Measurements from ENCODE around the gene OR10G8.
"Not testable (repeated sequence)": the region's sequence is repeated elsewhere in the genome, so short reads cannot be mapped to it uniquely, and the experiment has no call there.

The OR10G8 gene, protein sequence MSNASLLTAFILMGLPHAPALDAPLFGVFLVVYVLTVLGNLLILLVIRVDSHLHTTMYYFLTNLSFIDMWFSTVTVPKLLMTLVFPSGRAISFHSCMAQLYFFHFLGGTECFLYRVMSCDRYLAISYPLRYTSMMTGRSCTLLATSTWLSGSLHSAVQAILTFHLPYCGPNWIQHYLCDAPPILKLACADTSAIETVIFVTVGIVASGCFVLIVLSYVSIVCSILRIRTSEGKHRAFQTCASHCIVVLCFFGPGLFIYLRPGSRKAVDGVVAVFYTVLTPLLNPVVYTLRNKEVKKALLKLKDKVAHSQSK

DNA sequence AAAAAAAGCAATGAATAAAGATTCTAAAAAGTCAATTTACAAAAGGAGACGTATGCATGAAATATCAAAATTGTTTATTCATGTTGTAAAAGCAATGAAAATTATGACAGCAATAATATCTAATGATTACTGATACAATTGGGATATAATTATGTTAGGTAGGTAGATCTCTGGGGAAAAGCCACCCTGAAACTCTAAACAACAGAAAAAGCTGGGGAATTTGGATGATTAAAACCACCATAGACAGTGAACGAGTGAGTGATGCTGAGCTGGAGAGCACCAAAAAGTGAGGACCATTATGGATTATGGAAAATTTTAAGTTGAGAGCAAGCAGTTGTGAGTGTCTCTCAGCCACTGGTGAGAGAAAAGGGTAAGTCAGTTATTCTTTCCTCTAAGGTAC, at the start of gene OR10G8:
TSS of gene OR10G8 (plus strand) at position 301 of the 400 bp plus-strand sequence. CDS start 2,825 bp downstream, outside the sequence.
- no peak for DNase-seq (ENCODE audit: low read depth in 2 of 2)

DNA sequence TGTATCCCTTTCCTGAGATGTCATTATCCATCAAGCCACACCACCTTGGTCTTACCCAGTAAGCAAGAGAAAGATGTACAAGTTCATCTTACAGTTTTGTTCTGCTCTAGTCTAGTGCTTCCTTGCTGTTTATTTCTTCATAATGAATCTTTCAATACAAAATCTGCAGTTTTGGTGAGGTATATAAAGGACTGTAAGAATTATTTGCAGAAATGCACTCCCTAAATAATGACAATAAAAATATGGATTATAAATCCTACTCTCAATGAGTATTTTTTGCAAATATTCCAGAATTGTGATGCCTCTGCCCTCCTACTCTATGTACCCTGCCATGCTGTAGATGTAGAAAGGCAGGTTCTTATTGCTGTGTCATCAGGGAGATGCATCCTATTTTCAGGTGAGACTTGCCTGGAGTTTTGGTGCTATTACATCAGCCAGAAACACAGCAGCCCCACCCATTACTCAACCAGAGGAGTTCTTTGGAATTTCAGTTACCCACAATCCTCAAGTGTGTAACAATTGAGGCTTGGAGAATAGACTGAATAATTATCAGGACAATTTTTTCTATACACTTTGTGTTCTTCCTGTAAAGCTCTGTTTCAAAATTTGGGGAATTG, 48.8 kb upstream of the OR10G8 start, which contains the start of gene OR10S1:
TSS of gene OR10S1 (minus strand) at position 51 of the 617 bp plus-strand sequence. CDS start 117 bp downstream, outside the sequence.
- DNase-seq (ENCODE audit: low read depth in 2 of 2): no peak

DNA sequence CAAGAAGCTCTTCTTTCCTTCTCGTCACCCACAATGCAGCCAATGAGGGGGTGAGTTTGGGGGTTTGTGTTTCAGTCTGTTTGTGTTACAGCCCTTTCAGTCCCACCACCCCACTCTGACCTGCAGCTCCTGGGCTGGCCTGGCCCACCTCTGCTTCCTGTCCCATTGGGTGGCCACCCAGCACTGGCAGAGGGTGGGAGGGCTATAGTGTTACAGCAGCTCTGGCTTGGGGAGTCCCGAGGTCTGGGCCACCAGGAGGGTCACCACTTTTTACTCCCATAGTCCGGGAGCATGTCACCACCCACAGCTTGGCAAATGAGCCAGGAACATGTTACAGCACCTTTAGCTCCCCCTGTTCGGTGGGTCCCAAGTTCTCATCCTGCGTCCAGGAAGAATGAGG, 47.3 kb upstream of the OR10G8 start:
- no peak for DNase-seq (ENCODE audit: low read depth in 2 of 2)

DNA sequence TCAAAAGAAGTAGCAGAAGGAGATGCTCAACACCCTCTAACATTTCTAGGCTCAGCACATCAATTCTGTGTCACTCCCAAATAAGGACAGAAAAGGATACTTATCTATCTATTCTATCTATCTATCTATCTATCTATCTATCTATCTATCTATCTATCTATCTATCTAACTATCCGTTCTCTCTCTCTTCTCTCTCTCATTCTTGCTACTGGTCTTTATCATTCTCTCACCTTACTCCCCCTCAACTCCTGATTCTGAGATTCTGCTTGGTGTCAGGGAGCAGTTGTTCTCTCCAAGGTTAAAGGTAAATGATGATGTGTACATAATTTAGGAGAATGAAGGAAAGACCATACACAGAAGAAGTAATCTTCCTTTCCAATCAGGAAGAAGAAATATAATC, 31.5 kb upstream of the OR10G8 start, which contains the start of gene OR10G6:
TSS of gene OR10G6 (minus strand) at position 43 of the 400 bp plus-strand sequence. CDS start at position 43, 0 bp downstream.
- DNase-seq (ENCODE audit: low read depth in 2 of 2): no peak

DNA sequence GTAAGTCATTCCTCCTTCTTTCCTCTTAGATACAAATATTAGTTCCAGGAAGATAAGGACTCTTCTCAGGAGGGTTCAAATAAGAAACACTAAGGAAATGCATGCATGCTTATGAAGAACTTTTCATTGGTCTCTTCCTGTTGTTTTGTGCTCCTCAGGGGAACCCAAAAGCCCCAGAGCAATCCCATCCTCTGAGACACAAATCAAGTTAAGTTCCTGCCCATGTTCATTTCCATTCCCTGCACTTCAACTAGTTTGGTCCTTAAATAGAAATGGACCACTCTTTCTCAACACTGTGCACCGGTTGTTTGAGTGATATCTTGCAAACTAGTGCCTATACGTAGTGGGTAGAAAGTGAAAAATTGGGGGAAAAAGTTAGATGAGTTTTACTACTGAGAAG, 13.9 kb upstream of the OR10G8 start, which contains the start of gene OR10G4:
TSS of gene OR10G4 (plus strand) at position 301 of the 400 bp plus-strand sequence. CDS start 2,578 bp downstream, outside the sequence.
- DNase-seq (ENCODE audit: low read depth in 2 of 2): no peak

DNA sequence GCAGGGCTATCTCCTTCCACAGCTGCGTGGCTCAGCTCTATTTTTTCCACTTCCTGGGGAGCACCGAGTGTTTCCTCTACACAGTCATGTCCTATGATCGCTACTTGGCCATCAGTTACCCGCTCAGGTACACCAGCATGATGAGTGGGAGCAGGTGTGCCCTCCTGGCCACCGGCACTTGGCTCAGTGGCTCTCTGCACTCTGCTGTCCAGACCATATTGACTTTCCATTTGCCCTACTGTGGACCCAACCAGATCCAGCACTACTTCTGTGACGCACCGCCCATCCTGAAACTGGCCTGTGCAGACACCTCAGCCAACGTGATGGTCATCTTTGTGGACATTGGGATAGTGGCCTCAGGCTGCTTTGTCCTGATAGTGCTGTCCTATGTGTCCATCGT, 10.8 kb upstream of the OR10G8 start:
- DNase-seq (ENCODE audit: low read depth in 2 of 2): not testable (repeated sequence)

DNA sequence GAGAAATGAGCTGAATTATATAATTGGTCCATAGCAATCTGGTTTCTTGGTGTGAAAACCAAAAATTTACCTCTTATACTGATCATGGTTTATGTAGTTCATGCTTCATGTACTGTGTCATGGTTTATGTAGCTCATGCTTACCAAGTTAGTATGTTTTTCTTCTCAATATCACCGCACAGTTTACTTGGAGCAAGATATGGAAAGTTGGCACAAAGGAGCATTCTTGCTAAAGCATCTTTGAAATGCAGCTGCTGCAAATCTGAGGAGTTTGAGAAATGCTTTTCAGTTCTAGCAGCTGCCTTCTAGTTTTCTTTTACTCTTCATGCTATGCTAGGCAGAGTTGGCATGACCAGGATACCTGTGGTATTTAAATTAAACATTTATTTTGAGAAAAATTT, 10.1 kb downstream of the OR10G8 start:
- DNase-seq (ENCODE audit: low read depth in 2 of 2): no peak

DNA sequence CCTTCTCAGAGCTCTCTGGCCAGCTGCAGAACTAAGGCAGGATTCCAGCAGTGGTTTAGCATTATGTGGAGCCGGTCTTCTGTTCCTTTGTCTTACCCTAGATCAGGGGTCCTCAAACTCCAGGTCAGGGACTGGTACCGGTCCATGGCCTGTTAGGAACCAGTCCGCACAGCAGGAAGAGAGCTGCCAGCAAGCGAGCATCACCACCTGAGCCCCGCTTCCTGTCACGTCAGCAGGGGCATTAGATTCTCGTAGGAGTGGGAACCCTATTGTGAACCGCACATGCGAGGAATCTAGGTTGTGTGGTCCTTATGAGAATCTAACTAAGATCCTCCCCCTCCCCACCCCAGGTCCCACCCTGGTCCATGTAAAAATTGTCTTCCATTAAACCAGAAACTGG, 13.0 kb downstream of the OR10G8 start:
- no peak for DNase-seq (ENCODE audit: low read depth in 2 of 2)

DNA sequence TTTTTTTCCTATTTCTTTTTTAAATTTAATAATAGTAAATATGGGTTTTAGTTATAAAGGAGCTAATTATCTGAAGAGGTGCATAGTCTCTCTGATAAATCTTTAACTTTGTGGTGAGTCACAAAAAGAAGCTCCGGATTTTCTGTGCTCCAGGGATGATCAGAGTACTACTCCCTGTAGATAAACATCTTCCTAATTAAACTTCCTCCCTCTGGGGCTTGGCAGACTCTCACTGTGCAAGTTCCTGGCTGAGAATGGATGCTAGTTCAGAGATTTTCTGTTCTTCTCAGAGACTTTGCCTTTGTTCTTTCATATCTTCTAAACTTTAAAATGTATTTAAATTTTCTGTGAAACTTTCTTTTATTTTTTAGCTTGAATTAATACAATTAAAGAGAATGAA, 14.7 kb downstream of the OR10G8 start, which contains the start of gene OR10G7:
TSS of gene OR10G7 (minus strand) at position 72 of the 400 bp plus-strand sequence. CDS start 2,324 bp downstream, outside the sequence.
- DNase-seq (ENCODE audit: low read depth in 2 of 2): no peak

DNA sequence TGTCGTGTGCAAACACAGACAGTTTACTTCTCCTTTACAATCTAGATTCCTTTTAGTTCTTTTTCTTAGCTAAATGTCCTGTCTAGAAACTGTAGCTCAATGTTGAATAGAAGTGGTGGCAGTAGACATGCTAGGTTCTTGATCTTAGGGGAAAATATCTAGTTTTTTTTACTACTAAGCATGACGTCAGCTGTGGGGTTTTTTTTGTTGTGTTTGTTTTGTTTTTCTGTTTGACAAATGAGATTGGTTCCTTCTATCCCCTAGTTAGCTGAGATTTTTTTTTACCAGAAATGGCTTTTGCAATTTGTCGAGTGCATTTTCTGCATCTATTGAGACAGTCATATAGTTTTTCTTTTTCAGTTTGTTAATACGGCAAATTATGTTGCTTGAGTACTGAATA, 16.8 kb downstream of the OR10G8 start:
- no peak for DNase-seq (ENCODE audit: low read depth in 2 of 2)

DNA sequence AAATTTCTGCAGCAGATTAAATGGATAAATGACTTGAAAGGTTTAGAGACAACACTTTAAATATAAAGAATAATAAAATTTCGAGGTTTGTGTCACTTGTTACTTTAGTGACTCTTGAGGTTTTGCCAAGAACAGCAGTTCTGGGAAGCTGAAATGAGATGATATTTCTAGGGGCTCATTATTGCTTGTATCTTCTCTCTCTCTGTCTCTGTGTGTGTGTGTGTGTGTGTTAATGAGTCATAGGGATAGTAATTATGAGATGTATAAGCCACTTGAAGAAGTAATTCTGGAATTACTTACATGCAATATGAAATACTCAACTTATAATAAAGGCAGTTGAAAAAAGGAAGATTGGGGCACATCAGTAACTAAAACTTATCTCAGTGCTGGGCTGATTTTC, 24.1 kb downstream of the OR10G8 start:
- no peak for DNase-seq (ENCODE audit: low read depth in 2 of 2)

DNA sequence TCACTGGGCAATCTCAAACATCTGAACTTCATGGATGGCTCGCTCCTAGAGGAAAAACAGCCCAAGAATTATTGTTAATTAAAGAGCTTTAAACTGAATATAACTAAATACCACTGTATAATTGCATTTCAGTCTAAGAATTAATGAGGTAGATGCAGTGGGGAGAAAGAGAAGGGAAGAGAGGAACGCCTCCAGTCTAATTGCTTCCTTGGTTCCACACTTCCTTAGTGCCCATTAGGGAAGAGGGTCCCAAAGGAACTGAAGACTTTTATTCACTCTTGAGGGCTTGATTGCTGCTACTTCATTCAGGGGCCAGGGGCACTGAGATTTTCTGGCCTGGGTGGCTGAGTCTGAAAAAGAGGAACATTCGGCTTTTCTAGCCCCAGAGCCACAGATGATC, 26.4 kb downstream of the OR10G8 start:
- DNase-seq (ENCODE audit: low read depth in 2 of 2): no peak

DNA sequence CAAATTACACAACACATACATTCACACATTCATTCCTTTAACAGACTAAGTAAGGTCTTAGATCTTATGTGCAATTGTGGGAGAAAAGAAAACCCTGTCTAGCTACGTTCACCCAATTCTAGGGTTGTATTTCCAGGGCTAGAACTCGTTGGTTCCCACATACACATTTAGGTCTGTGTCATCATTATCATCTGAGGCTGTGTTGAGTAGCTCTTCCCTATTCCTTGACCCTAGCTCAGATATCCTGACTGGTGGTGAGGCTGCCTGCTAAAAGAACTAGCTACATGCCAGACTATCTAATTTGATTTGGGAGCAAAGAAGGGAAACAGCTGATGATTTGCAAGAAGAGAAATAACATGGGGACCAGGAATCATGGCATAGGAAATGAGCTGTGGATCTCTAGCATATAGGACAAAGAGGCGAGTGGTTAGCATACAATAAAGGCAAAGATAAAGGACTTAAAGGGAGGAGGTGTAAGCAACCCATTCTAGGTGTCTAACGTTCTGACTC, 42.1 kb downstream of the OR10G8 start:
- no peak for DNase-seq (ENCODE audit: low read depth in 2 of 2)

DNA sequence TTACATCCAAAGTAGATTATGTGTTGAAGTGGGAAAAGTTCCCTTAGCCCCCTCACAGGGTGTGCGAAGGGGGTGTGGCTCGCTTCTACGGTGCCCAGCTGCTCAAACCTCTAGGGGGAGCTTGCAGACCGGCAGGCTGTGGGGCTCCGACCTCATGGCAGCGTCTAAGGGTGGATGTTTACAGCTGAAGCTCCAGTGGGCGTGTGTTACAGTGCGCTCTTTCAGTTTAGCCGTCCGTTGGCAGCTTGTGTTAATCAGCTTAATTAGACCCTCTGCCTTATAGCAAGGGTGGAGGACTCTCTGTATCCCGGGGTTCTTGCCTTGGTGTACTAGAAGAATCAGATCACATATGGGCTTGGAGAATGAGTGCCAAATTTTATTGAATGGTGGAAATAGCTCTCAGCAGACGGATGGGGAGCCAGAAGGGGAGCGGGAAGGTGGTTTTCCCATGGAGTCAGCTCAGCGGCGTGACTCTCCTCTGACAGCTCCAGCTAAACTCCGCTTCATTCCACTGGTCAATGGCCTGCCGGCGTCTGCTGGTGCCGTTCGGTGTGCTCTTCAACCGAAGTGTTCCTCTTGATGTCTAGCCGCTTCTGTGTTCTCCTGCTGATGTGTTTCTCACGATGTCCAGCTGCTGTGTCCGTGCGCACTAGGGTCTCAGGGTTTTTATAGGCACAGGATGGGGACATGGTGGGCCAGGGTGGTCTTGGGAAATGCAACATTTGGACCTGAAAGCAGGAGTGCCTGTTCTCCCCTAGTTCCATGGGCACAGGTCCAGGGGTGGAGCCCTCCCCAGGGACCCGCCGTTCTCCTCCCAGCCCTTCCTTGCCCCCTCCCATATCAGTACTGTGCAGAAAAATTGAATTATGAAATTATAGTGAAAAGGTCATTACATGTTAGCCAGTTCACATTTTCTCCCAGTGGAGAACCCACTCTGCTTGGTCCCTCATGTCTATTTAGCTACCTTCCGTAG, 43.1 kb downstream of the OR10G8 start:
- peak in 1 of 2 experiments; percentile 16 for DNase-seq (ENCODE audit: low read depth in 2 of 2)

DNA sequence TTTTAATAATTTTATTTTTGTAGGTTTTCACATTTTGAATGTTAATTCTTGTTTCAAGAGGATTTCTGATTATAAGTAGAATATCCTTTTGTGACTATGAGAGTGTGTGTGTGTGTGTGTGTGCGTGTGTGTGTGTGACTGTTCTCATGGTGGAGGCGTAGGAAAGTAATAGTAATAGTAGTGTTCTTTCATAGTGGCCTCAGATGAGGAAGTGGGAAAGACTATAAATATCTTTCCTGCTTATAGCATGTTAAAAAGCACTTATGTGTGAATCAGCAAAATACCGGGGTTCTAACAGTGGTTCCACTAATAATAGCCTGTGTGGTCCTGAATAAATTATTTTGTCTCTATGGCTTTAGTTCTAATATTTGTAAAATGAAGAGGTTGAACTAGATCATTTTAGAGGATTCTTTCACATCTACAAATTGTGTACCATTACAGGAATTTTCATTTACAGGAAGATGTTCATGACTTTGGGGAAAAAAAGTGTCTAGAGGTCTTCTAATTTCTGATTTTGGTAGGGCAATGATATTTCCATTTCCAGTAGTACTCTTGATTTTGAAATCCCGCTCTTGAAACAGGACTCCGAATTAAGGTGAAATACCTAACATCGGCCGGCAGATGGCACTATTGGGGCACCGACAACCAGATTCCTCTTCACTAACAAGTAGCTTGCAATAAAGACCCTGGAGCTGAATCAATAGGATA, 44.5 kb downstream of the OR10G8 start:
- peak; percentile 34 to 57 for DNase-seq (ENCODE audit: low read depth in 2 of 2)

DNA sequence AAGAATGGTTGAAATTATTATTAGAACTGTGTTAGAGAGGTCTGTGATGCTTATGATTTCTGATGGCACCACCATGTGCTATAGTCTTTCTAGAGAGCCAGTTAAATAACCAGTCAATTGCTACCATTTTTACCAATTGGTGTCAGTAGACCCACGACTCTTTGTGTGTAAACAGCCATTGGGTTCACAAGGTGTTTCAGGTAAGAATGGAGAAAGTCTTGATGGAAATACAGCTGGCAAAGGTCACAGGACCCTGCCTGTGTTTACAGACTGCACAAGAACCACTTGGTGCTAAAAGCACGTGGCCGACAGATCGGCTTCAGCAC, 45.0 kb downstream of the OR10G8 start:
- DNase-seq (ENCODE audit: low read depth in 2 of 2): no peak

DNA sequence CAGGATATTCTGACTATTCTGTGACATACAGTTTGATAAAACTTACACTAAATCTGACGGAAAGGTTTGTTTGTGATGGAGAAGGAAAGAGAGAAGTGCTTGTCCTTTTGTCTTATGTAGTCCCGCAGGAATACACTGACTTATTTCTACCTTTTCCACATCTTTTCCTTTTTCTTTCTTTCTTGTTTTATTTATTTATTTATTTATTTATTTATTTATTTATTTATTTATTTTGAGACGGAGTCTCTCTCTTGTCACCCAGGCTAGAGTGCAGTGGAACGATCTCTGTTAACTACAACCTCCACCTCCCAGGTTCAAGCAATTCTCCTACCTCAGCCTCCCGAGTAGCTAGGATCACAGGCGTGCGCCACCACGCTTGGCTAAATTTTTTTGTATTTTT, 45.5 kb downstream of the OR10G8 start:
- DNase-seq (ENCODE audit: low read depth in 2 of 2): no peak

DNA sequence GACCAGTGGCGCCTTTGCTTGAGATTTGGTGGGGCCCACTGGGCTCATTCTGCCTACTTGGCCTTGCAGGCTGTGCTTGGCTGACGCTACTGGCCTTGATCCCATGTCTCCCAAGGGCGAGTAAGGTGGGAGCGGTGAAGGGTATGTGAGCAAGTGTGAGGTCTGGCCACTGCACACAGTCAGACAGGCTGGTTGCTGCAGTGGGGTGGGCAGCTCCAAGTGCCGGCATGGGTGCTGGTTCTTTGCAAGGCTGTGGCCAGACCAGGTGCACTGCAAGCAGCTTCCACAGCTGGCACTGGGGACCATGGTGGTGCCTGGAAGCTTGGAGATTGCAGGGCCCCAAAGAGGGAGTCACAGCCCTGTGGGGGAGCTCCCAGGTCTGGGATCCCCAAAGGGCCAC, 48.0 kb downstream of the OR10G8 start:
- DNase-seq (ENCODE audit: low read depth in 2 of 2): no peak

DNA sequence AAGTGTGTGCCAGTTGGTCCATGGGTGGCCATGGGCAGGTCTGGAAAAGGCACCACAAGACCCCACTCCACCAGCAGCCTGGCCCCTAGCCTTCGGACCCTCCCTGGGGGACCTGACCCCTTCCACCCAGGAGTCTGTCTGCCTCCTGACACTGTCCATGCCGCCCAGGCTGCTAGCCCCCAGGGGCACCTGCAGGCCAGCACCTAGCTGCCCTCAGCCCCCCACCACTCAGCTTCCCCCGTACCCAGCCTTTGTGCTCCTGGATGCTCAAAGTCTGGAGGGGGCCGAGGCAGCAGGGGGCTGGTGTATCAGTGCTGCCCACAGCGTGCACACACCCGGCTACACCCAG, 48.9 kb downstream of the OR10G8 start:
- DNase-seq (ENCODE audit: low read depth in 2 of 2): no peak

DNA sequence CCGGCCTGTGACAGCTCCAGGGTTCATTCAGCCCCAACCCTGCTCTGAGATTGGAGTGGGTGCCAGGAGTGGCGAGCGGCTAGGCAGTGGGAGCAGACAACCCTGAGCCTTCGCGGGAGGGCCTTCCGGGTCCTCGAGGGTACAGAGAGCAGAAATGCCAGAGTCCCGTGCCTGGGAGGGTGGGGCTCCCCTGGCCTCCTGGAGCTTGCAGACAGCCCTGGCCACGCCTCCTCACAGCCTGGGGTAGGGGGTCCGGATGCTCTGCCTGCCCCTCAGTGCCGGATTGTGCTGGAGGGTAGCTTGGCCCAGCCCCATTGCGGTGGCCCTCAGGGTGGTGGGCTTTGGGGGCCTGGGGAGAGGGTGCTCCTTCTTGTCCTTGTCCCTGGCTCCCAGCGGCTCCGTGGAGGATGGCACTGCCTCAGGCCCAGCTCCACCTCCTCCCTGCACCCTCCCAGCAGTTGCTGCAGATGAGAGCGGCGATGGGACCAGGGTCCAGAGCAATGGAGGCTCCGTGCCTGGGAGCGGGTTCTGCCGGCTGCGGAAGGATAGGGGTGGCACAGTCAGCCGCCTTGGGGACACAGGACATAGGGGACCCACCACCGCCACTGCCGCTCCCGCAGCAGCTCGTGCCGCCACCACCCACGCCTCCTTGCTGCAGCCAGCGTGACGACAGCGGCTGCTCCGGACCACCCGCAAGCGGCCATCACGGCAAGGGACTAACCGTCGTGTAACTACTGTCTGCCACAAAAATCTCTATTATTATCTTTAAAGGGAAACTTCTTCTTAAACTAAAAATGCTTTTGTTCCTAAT, 49.4 kb downstream of the OR10G8 start:
- DNase-seq (ENCODE audit: low read depth in 2 of 2): peak in 1 of 2 experiments; percentile 5
